ENCODE results near the gene ECHDC3.

ECHDC3 gene

GRCh38 chr10:11776080-11776479, 33.9 kb downstream of the ECHDC3 start:
- DNase-seq: no peak

GRCh38 chr10:11781114-11781513, 38.9 kb downstream of the ECHDC3 start:
- no peak for DNase-seq

GRCh38 chr10:11782793-11783557, 40.8 kb downstream of the ECHDC3 start:
- no peak for DNase-seq

- DNase-seq: no peak
Measured at GRCh38 chr10:11783558-11783865, 41.3 kb downstream of the ECHDC3 start.

- no peak for DNase-seq
Measured at GRCh38 chr10:11787374-11787773, 45.2 kb downstream of the ECHDC3 start.

- no peak for DNase-seq
Measured at GRCh38 chr10:11787846-11788245, 45.7 kb downstream of the ECHDC3 start.

GRCh38 chr10:11789306-11789705, 47.1 kb downstream of the ECHDC3 start:
- no peak for DNase-seq

- DNase-seq: no peak
Measured at GRCh38 chr10:11789956-11790355, 47.8 kb downstream of the ECHDC3 start.

- DNase-seq: no peak
Measured at GRCh38 chr10:11793762-11794479, 51.7 kb downstream of the ECHDC3 start.

- DNase-seq: no peak
Measured at GRCh38 chr10:11794566-11794965, 52.4 kb downstream of the ECHDC3 start.

GRCh38 chr10:11795101-11795920, 53.1 kb downstream of the ECHDC3 start:
- DNase-seq: peak in 1 of 56 donors; percentile 2

GRCh38 chr10:11796474-11796873, 54.3 kb downstream of the ECHDC3 start:
- no peak for DNase-seq

- no peak for DNase-seq
Measured at GRCh38 chr10:11797281-11797680, 55.1 kb downstream of the ECHDC3 start.

GRCh38 chr10:11797847-11798633, 55.9 kb downstream of the ECHDC3 start:
- no peak for DNase-seq

- no peak for DNase-seq
Measured at GRCh38 chr10:11798845-11799735, 56.9 kb downstream of the ECHDC3 start.

- DNase-seq: no peak
Measured at GRCh38 chr10:11799736-11800080, 57.5 kb downstream of the ECHDC3 start.

GRCh38 chr10:11804336-11804735, 62.2 kb downstream of the ECHDC3 start:
- no peak for DNase-seq

- no peak for DNase-seq
Measured at GRCh38 chr10:11805792-11806191, 63.6 kb downstream of the ECHDC3 start.

GRCh38 chr10:11806706-11807105, 64.5 kb downstream of the ECHDC3 start:
- no peak for DNase-seq

- DNase-seq: no peak
Measured at GRCh38 chr10:11808808-11809207, 66.6 kb downstream of the ECHDC3 start.
